Activated naive CD4-positive, alpha-beta T cell treated with anti-CD3 and anti-CD28 coated beads, Interleukin-2, amount 50 U/mL, for 72 hours (primary cell): ENCODE data around the gene IL9R. TPM values are rescaled to one million over a fixed set of nuclear protein-coding genes. Genes with fewer than 3 reads are reported as not detected.
"Not testable (repeated sequence)": the region's sequence is repeated elsewhere in the genome, so short reads cannot be mapped to it uniquely, and the experiment has no call there.

Experiments
- ATAC-seq, 2 donors: fragments of 150-1000 bp; cut with Tn5 transposase; 2 replicates each; pipeline ENCODE4 v1.10.0; 2021; ENCODE audit warnings: mild to moderate bottlenecking in 2 of 2, moderate library complexity in 2 of 2
- DNase-seq, 2 donors: peaks; one replicate each; pipeline ENCODE4 v3.0.0; 2021 to 2022; ENCODE audit warnings: low spot score in 2 of 2
- H3K27ac Mint-ChIP-seq, 2 donors: one replicate each; pipeline ENCODE4 v1.8.0; 2022; ENCODE audit warnings: mild to moderate bottlenecking in 2 of 2, mixed read lengths in 2 of 2
- H3K36me3 Mint-ChIP-seq, 2 donors: one replicate each; pipeline ENCODE4 v1.8.0; 2022; ENCODE audit warnings: mixed read lengths in 2 of 2
- H3K9me3 Mint-ChIP-seq, 2 donors: one replicate each; pipeline ENCODE4 v1.8.0; 2022; ENCODE audit warnings: mixed read lengths in 2 of 2
- total RNA-seq, 2 donors: library from RNA; stranded (reverse); gene quantifications; one replicate each; pipeline ENCODE4 v1.2.3, GENCODE V29; 2022

The IL9R gene
- total RNA-seq, 2 donors from 2014 or later = 2.1 to 5.8 TPM

DNA sequence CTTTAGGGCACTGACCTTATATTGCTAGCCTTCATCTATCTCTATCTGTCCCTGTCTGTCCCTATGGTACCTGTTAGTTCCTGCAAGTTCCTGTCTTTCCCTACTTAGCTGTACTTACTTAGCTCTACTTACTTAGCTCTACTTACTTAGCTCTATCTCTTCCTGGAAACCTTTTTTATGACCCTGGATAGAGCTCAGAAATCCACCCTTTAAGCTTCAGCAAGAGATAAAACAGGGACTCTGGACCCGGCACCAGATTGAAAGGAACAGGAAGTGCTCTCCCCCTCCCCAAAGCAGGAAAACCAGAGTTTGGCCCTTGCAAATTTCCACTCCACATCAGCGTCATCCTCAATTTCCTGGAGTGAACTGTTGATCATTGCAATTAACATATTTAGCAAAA lies 12.3 kb upstream of the IL9R start:
- DNase-seq (no peak), ATAC-seq (no peak)
- Mint-ChIP-seq H3K36me3 (peaks cover 5 to 6% of the 10 kb centered on the region in 2 donors), H3K9me3 (peaks cover 6 to 10% of the 10 kb centered on the region in 2 donors), H3K27ac (no peak overlapping the region)

- H3K27ac Mint-ChIP-seq, ATAC-seq, DNase-seq, H3K36me3 Mint-ChIP-seq: not testable (repeated sequence)
- H3K9me3 Mint-ChIP-seq = peaks cover 6 to 10% of the 10 kb centered on the region in 2 donors
Observed at GRCh38 chrX:155986995-155987394, 10.5 kb upstream of the IL9R start.

DNA sequence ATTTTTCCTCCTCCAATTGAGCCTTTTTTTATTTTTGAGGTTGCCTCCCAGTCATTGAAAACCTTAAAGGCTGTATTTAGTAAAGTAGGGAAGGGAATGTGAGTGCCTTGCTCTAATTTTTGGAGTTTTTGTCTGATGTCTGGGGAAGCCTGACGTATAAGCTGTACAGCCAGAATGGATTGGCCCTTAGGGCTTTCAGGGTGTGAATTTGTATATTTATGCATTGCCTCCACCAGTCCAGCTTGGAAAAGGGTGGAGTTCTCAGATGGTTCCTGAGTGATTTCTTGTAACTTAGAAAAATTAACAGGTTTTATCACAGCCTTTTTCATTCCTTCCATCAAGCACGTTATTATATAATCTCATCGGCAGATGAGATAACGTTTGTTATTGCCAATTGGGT lies 8.6 kb upstream of the IL9R start:
- H3K27ac Mint-ChIP-seq = no peak overlapping the region
- H3K36me3 Mint-ChIP-seq = no peaks in the 10 kb centered on the region
- H3K9me3 Mint-ChIP-seq = peaks cover 0 to 4% of the 10 kb centered on the region in 2 donors
- no peak for DNase-seq
- no peak for ATAC-seq

GRCh38 chrX:155993421-155993820 lies 4.1 kb upstream of the IL9R start:
- DNase-seq = no peak
- H3K9me3 Mint-ChIP-seq = peaks cover 0 to 4% of the 10 kb centered on the region in 2 donors
- H3K36me3 Mint-ChIP-seq = no peaks in the 10 kb centered on the region
- no peak overlapping the region for H3K27ac Mint-ChIP-seq
- ATAC-seq = no peak

DNA sequence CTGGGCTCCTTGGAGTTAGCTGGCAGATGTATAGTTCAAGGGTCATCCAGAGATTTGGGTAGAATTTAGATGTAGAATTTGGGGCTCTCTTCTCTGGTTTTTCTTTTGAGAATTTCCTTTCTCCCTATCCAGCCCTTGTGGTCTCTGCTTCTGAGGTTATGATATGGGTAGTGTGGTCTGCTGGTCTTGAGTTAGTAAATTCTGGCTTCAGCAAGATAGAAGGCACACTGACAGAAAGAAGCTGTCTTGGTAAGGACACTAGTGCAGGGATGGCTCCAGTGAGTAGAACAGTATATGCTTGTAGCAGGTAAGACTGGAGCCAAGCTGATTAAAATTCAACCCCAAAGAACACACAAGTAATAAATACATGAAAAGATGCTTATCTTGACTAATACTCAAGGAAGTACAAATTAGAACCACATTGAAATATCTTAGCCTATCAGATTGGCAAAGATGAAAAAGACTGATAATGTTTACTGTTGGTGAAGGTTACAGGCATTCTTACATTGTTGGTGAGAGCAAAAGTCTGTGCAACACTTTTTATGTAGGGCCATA lies 2.1 kb upstream of the IL9R start:
- ATAC-seq (no peak), DNase-seq (no peak)
- H3K27ac Mint-ChIP-seq = no peak overlapping the region
- no peaks in the 10 kb centered on the region for H3K36me3 Mint-ChIP-seq
- no peaks in the 10 kb centered on the region for H3K9me3 Mint-ChIP-seq

- peak overlapping the region in 1 of 2 donors; percentile 83 for H3K27ac Mint-ChIP-seq
- ATAC-seq (no peak), DNase-seq (no peak)
- no peaks in the 10 kb centered on the region for H3K36me3 Mint-ChIP-seq
- no peaks in the 10 kb centered on the region for H3K9me3 Mint-ChIP-seq
Observed at GRCh38 chrX:155998116-155998515, 620 bp downstream of the IL9R start.

- DNase-seq = no peak
- peak overlapping the region in 1 of 2 donors; percentile 85 for H3K27ac Mint-ChIP-seq
- no peaks in the 10 kb centered on the region for H3K36me3 Mint-ChIP-seq
- no peaks in the 10 kb centered on the region for H3K9me3 Mint-ChIP-seq
- ATAC-seq = no peak
Observed at GRCh38 chrX:155998761-155999510, 1.4 kb downstream of the IL9R start.

GRCh38 chrX:155999751-156000150 lies 2.3 kb downstream of the IL9R start:
- not testable (repeated sequence) for H3K9me3 Mint-ChIP-seq, H3K36me3 Mint-ChIP-seq, ATAC-seq, DNase-seq
- peak overlapping the region in 1 of 2 donors; percentile 85 for H3K27ac Mint-ChIP-seq

DNA sequence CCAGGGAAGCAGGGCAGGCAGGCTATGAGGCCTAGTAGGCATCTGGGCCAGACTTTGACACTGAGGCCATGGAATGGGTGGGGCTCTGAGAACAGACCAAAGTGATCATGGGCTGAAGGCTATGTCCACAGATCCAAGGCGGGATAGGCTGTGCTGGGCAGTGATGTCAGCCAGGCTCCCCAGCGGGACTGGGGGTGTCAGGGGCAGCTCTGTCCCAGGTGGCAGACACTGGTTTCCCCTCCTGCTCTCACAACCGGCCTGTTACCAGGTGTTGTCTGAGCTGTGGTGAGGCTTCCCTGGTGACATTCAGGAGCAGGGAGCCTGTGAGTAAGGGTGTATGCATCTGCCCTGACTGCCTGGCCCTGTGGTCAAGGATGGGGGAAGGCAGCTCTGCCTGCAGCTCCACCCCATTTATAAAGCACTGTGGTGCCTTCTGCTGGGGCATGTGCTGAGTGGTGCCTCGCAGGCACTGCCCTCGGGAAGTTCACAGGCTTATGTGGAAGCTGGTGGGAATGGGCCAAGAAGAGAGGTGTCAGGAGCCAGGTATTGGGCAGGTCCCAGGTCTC lies 2.9 kb downstream of the IL9R start:
- no peaks in the 10 kb centered on the region for H3K9me3 Mint-ChIP-seq
- no peaks in the 10 kb centered on the region for H3K36me3 Mint-ChIP-seq
- H3K27ac Mint-ChIP-seq = no peak overlapping the region
- ATAC-seq (no peak), DNase-seq (no peak)

GRCh38 chrX:156001001-156001666 lies 3.6 kb downstream of the IL9R start:
- no peaks in the 10 kb centered on the region for H3K9me3 Mint-ChIP-seq
- H3K27ac Mint-ChIP-seq = no peak overlapping the region
- ATAC-seq (no peak), DNase-seq (no peak)
- no peaks in the 10 kb centered on the region for H3K36me3 Mint-ChIP-seq

GRCh38 chrX:156001667-156002021 lies 4.1 kb downstream of the IL9R start:
- peak overlapping the region in 1 of 2 donors; percentile 29 for H3K27ac Mint-ChIP-seq
- DNase-seq (no peak), ATAC-seq (peak in 1 of 2 donors; percentile 4)
- H3K9me3 Mint-ChIP-seq = no peaks in the 10 kb centered on the region
- H3K36me3 Mint-ChIP-seq = no peaks in the 10 kb centered on the region

DNA sequence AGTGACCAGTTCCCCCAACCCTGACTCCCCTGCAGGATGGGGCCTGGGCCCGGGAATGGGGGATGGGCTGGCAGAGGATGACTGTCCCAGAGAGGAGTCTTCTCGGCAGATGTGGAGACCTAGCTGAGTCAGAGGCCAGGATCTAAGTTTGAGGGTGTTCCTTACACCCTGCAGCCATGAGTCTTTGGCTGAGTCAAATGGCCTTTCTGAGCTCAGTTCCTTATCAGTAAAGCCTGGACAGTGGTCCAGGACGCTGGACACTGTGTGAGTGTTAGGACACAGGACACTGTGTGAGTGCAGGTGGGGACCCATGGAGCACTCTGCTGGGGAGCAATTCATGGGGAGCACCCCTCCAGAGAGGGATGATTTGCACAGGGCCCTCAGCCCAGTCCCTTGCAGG lies 5.0 kb downstream of the IL9R start:
- no peak overlapping the region for H3K27ac Mint-ChIP-seq
- no peak for DNase-seq
- H3K9me3 Mint-ChIP-seq = no peaks in the 10 kb centered on the region
- peak in 1 of 2 donors; percentile 25 for ATAC-seq
- H3K36me3 Mint-ChIP-seq = no peaks in the 10 kb centered on the region

- Mint-ChIP-seq H3K9me3 (no peaks in the 10 kb centered on the region), H3K36me3 (no peaks in the 10 kb centered on the region), H3K27ac (no peak overlapping the region)
- ATAC-seq (peak in 1 of 2 donors; percentile 12), DNase-seq (no peak)
Observed at GRCh38 chrX:156003486-156004185, 6.1 kb downstream of the IL9R start.

GRCh38 chrX:156004256-156004655 lies 6.8 kb downstream of the IL9R start:
- ATAC-seq (no peak), DNase-seq (no peak)
- no peak overlapping the region for H3K27ac Mint-ChIP-seq
- no peaks in the 10 kb centered on the region for H3K9me3 Mint-ChIP-seq
- no peaks in the 10 kb centered on the region for H3K36me3 Mint-ChIP-seq

GRCh38 chrX:156004740-156005139 lies 7.2 kb downstream of the IL9R start:
- H3K9me3 Mint-ChIP-seq = no peaks in the 10 kb centered on the region
- no peak for ATAC-seq
- no peak overlapping the region for H3K27ac Mint-ChIP-seq
- DNase-seq = no peak
- no peaks in the 10 kb centered on the region for H3K36me3 Mint-ChIP-seq

DNA sequence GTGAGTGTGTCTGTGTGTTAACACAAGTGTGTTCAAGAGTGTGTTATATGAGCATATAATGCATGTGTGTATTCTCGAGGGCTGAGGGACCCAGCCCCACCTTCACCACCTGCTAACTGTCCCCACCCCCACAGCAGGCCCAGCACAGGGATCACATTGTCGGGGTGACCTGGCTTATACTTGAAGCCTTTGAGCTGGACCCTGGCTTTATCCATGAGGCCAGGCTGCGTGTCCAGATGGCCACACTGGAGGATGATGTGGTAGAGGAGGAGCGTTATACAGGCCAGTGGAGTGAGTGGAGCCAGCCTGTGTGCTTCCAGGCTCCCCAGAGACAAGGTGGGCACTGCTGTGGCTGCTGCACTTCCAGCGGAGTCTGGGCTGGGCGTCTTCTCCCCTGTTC lies 7.6 kb downstream of the IL9R start:
- DNase-seq = no peak
- no peaks in the 10 kb centered on the region for H3K36me3 Mint-ChIP-seq
- H3K27ac Mint-ChIP-seq = no peak overlapping the region
- ATAC-seq = no peak
- H3K9me3 Mint-ChIP-seq = no peaks in the 10 kb centered on the region

- H3K27ac Mint-ChIP-seq, H3K36me3 Mint-ChIP-seq, H3K9me3 Mint-ChIP-seq, DNase-seq, ATAC-seq: not testable (repeated sequence)
Observed at GRCh38 chrX:156006468-156006867, 9.0 kb downstream of the IL9R start.
